ENCODE results near the gene FBXO22. TPM values are rescaled to one million over a fixed set of nuclear protein-coding genes. Genes with fewer than 3 reads are reported as not detected.

Gene FBXO22
- total and polyA plus RNA-seq, 12 donors, result 3.8 to 23.4 (median 18.4) TPM

GRCh38 chr15:75918135-75918534 lies 14.5 kb downstream of the FBXO22 start:
- Histone ChIP-seq H3K27me3 (no peaks in the 10 kb centered on the region), H3K9me3 (no peaks in the 10 kb centered on the region), H3K4me3 (no peak overlapping the region), H3K4me1 (peaks cover 0 to 19% (median 14%) of the 10 kb centered on the region in 9 donors), H3K36me3 (peaks cover 0 to 68% (median 12%) of the 10 kb centered on the region in 9 donors), H3K27ac (no peak overlapping the region)
- intact Hi-C loops (cut with DNase I), result no loop called here
- no peak for TF ChIP-seq CTCF (IDR thresholded peaks at IDR 0.05)
- 97 to 100% methylated on average over 1 of the region's 1 CpG for WGBS, 2 donors
- no peak for ATAC-seq
- DNase-seq, result no peak

- intact Hi-C loops (cut with DNase I), result loop anchor here in 2 of 10 donors (5.0 to 10.0 kb wide), 2 partner anchors 105 to 108 kb away; no protein-coding TSS in a partner anchor
- ATAC-seq (no peak), DNase-seq (no peak)
- Histone ChIP-seq H3K9me3 (no peaks in the 10 kb centered on the region), H3K36me3 (peaks cover 0 to 54% (median 8%) of the 10 kb centered on the region in 9 donors), H3K4me3 (no peak overlapping the region), H3K27me3 (no peaks in the 10 kb centered on the region), H3K27ac (no peak overlapping the region), H3K4me1 (peaks cover 0 to 34% (median 19%) of the 10 kb centered on the region in 9 donors)
- no peak for TF ChIP-seq CTCF (IDR thresholded peaks at IDR 0.05)
- WGBS, 2 donors, result 97 to 100% methylated on average over 1 of the region's 1 CpG
Observed at GRCh38 chr15:75920079-75920478, 16.4 kb downstream of the FBXO22 start.

DNA sequence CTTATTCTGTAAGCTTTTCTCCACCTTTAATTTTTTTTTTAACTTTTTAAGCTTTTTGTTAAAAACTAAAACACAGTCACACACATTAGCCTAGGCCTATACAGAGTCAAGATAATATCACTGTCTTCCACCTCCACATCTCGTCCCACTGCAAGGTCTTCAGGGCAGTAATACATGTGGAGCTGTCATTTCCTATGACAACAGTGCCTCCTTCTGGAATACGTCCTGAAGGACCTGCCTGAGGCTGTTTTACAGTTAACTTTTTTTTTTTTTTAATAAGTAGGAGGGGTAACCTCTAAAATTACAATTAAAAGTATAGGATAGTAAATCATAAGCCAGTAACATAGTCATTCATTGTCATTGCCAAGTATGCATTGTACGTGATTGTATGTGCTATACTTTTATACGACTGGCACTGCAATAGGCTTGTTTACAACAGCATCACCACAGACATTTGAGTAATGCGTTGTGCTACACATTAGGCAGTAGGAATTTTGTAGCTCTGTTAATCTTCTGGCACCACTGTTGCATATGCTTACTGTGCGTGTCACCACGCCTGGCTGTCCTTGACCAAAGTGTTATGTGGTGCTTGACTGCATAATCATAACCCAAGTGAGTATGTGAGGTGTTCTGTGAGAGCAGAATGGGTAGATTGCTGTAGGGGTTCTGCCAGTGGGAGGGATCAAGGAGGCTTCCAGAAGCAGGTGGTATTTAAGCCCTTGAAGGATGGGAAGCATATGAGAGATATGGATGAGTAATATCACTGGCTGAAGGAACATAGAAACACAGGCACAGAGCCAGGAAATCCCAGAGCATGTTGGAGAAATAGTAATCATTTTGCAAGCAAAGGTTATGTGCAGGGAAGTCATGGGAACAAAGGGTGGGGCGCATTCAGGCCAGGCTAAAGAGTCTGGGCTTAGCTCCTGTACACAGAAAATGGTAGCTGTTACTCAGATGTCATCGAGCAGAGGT lies 18.3 kb downstream of the FBXO22 start:
- Histone ChIP-seq H3K4me1 (peaks cover 0 to 34% (median 25%) of the 10 kb centered on the region in 9 donors), H3K27ac (no peak overlapping the region), H3K27me3 (no peaks in the 10 kb centered on the region), H3K9me3 (no peaks in the 10 kb centered on the region), H3K4me3 (no peak overlapping the region), H3K36me3 (peaks cover 0 to 50% (median 7%) of the 10 kb centered on the region in 9 donors)
- ATAC-seq (peak; percentile 23 to 80 (median 68)), DNase-seq (peak in 1 of 2 donors; percentile 32)
- peak in 8 of 9 donors; percentile 16 to 63 (median 51) for TF ChIP-seq CTCF (IDR thresholded peaks at IDR 0.05)
- WGBS, 2 donors, result 56 to 61% methylated on average over 9 of the region's 9 CpGs
- intact Hi-C loops (cut with DNase I), result loop anchor here in 2 of 10 donors (5.0 to 10.0 kb wide), 2 partner anchors 107 to 110 kb away; no protein-coding TSS in a partner anchor

DNA sequence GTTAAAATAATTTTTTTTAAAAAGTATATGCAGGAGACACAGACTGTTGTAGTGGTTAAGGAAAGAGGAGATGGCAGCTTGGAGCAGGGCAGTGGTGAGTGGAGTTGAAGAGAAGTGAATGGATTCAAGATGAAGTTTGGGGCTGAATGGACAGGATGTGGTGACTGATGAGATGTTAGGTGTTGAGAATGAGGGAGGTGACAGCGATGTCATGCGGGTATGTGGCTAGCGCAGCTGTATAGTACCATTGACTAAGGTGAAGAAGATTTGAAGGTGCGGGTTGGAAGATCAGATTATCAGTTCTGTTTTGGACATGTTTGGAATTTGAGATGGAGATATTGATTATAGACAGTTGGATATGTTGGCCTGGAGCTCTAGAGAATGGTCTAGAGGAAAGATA lies 20.1 kb downstream of the FBXO22 start:
- Histone ChIP-seq H3K27me3 (no peaks in the 10 kb centered on the region), H3K36me3 (peaks cover 0 to 33% (median 0%) of the 10 kb centered on the region in 9 donors), H3K27ac (no peak overlapping the region), H3K4me1 (peaks cover 0 to 34% (median 25%) of the 10 kb centered on the region in 9 donors), H3K9me3 (no peaks in the 10 kb centered on the region), H3K4me3 (no peak overlapping the region)
- no peak for TF ChIP-seq CTCF (IDR thresholded peaks at IDR 0.05)
- no peak for ATAC-seq
- DNase-seq, result no peak
- intact Hi-C loops (cut with DNase I), result loop anchor here in 2 of 10 donors (5.0 to 10.0 kb wide), 2 partner anchors 109 to 111 kb away; no protein-coding TSS in a partner anchor
- 96 to 98% methylated on average over 4 of the region's 4 CpGs for WGBS, 2 donors
